Stimulated activated CD4-positive, alpha-beta T cell treated with anti-CD3 and anti-CD28 coated beads, Interleukin-2, amount 100 ng/mL, for 24 hours (primary cell): ENCODE results near the gene CCL16.
"Not testable (repeated sequence)": the region's sequence is repeated elsewhere in the genome, so short reads cannot be mapped to it uniquely, and the experiment has no call there.

Experiments used
- DNase-seq, 2 donors: peaks; one replicate each; pipeline ENCODE4 v3.0.0-alpha.2; 2020

Gene CCL16

GRCh38 chr17:35984140-35984539, 2.8 kb upstream of the CCL16 start:
- no peak for DNase-seq

- no peak for DNase-seq
Measured at GRCh38 chr17:35982409-35983191, 1.3 kb upstream of the CCL16 start.

GRCh38 chr17:35981908-35982330, 622 bp upstream of the CCL16 start:
- DNase-seq: no peak

GRCh38 chr17:35978346-35978745, 3.0 kb downstream of the CCL16 start:
- no peak for DNase-seq

GRCh38 chr17:35977509-35977908, 3.8 kb downstream of the CCL16 start:
- DNase-seq: no peak

DNA sequence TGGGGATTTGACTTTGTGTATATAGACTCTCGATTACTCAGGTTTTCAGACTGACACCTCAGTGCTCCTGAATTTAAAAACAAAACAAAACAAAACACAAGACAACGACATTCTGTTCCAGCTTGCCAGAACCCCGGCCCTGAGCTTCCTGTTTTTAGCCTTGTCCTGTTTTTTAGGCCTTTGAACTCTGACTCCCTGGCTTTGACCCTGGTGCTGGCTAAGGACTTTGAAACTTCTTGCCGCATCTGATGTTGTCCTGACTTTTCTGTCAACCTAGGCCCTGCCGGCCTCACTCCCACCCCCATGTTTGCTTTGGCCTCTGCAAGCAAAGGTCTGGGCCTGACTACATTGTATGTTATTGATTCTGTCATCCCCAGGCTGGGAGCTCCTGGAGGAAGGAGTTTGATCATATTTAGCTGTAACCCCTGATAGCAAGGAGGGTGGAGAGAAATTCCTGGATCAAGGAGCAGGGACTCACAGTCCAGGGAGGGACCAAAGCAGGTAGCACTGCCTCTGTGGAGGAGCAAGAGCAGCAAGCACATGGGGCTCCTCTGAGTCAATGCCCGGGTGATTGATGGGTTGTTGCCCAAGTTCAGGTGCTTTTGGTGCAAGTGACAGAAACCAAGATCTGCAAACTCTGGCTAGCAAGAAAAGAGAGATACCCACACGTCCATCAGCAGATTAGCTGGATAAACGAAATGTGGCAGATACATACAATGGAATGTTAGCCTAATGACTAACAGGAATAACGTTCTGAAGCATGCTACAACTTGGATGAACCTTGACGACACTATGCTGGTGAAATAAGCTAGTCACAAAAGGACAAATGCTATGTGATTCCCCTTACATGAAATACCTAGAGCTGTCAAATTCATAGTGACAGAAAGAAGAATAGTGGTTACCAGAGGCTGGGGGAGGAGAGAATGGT, 7.7 kb downstream of the CCL16 start:
- no peak for DNase-seq

DNA sequence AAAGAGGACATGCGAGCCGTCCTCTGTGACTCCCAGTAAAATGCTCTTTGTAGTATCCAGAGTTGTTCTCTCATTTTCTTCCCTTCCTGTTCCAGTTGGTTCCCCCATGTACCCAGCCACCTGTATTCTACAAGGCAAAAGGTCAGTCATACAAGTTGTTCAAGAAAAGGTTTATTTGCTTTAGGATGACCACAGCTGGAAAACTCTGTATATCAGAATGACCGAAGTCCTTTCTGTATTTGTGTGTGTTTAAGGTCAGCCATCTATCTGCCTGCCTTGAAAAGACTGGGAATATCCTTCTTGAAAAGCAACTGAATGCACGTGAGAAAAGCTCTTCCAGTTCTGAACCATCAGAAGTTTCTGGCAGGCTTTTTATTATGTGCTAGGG, 8.4 kb downstream of the CCL16 start:
- no peak for DNase-seq

DNA sequence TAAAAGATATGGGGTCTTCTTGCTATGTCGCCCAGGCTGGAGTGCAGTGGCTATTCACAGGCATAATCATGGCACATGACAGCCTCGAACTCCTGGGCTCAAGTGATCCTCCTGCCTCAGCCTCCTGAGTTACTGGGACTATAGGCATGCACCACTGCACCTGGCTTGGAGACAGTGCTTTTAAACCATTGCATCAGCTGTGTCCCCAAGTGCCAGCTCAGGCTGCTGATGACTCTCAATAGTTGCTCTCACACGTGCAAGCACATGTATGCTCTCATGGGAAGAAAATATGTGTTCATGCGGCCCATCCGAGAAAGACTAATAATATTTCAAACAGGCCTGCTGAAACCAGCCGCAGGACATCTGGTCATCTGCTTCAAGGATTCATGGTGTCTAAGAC, 8.8 kb downstream of the CCL16 start:
- DNase-seq: no peak

DNA sequence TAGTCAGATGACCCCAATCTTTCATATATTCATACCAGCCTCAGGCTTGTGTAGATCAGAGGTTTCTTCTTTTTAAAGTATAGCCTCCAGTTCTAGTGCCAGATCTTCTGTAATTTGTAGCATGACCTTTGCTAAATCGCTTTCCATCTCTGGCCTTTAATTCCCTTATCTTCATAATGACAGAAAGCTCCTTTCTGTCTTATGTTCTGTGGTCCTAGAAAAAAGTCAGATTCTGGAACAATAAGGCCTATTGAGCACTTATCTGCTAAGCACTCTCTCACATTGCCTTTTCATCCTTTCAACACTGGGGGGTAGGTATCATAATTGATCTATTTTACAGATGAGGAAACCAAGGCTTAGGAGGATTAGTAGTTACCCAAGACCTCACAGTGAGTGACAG, 9.2 kb downstream of the CCL16 start:
- DNase-seq: no peak

DNA sequence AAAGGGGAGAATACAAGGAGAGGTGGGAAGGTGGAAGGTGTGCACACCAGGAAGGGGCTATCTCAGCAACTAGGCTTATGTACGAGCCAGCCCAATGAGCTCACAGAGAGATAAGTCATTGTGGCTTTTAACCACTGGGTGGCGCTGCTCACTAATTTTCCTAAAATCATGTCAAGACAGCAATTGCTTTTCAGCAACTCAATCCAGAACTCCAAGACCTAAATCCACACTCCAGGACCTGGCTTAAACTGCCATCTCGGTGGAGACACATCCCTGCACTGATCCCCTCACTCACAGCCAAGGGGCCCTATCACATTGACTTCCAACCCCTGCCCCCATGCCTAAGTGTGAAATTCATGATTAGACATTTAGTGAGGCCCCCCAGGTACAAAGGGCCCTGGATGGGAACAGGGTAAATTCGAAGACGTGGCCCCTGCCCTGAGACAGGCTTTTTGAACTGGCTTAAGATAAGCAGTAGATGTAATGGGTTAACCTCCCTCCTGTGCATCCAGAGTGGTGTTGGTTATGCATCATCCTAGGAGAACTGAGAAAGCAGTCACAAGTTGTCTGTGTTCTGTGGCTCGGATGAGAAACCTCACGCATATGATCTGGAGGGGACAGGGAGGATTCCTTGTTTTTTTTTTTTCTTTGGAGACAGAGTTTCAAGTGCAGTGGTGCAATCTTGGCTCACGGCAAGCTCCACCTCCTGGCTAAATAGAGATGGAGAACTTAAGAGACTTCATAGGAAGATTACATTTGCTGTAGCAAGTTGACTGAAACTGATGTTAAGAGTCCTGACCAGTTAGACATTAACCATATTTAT, 11.5 kb downstream of the CCL16 start:
- DNase-seq: peak; percentile 76 to 77

DNA sequence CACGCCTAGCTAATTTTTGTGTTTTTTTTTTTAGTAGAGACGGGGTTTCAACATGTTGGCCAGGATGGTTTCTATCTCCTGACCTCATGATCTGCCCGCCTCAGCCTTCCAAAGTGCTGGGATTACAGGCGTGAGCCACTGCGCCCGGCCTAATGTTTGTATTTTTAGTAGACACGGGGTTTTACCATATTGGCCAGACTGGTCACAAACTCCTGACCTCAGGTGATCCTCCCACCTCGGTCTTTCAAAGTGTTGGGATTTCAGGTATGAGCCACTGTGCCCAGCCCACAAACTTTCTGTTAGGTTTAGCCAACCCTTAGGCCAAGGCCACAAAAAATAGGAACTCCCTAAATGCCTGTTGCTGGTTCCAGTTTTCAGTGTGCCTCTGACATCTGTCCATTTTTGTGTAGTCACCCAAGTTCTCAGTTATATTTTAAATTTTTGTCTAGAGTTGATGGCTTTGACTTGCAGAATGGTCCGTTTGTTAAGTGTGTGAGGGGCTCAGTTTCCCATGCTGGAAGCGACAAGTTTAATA, 12.7 kb downstream of the CCL16 start:
- no peak for DNase-seq

DNA sequence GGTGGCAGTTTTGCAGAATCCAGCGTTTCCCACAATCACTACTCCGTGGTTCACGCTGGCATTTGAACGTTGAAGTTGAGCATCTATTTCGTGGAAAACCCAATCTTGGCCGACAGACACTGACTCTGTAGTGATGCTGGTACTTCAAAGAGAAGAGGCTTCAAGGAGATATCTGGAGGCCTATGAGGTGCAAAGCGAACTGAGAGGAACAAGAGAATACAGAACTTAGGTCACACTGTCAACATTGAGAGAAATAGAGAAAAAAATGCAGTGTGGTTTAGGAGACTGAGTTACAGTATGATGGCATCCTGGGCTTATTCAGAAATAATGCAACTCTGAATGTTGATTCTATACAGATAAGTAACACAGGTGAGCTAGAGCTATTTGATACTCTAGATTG, 16.0 kb downstream of the CCL16 start:
- no peak for DNase-seq

DNA sequence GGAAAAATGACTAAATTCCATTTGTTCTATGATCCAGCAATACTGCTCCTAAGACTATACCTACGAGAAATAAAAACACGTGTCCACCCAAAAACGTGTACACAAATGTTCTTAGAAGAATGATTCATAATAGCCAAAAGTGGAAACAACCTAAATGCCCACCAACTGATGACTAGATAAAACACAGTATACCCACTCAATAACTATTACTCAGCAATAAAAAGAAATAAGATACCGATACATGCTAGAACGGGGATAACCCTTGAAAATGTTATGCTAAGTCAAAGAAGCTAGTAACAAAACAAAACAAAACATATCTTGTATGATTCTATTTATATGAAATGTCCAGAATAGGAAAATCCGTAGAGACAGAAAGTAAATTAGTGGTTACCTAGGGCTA, 17.6 kb downstream of the CCL16 start:
- no peak for DNase-seq

- no peak for DNase-seq
Measured at GRCh38 chr17:35953720-35954119, 27.6 kb downstream of the CCL16 start.

- no peak for DNase-seq
Measured at GRCh38 chr17:35949401-35949800, 31.9 kb downstream of the CCL16 start.

- DNase-seq: no peak
Measured at GRCh38 chr17:35948092-35948491, 33.2 kb downstream of the CCL16 start.

GRCh38 chr17:35947156-35947585, 34.1 kb downstream of the CCL16 start:
- DNase-seq: peak; percentile 41 to 53

- DNase-seq: no peak
Measured at GRCh38 chr17:35944151-35944550, 37.1 kb downstream of the CCL16 start.

- DNase-seq: no peak
Measured at GRCh38 chr17:35943537-35943936, 37.8 kb downstream of the CCL16 start, which contains the start of gene LYZL6. LYZL6 (minus strand) TSS chr17:35943713; CDS start chr17:35939356, 4,357 bp downstream.

DNA sequence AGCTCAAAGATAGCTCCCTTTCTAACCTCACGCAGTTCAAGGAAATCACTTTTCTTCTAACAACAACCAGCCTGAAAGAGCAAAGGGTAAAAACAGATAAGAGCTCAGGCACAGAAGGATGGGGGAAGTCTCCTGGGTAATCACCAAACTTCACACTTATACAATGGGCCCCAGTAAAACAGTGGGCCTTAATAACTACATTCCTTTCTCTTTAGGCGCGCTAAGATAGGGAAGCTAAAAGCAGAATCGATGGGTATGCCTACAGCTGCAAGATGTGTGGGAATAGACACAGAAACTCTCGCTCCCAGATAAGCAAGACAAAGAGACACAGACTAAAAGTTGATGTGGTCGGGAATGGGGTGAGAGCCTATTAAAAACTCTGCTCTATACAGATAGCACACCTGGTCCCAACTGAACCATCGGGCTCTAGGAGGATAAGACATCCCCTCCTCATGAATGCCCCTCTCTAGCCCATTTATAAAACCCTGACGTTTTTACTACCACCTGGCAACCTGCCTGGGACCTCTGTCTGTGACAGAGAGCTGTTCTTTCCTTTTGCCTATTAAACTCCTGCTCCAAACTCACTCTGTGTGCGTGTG, 38.6 kb downstream of the CCL16 start:
- no peak for DNase-seq

DNA sequence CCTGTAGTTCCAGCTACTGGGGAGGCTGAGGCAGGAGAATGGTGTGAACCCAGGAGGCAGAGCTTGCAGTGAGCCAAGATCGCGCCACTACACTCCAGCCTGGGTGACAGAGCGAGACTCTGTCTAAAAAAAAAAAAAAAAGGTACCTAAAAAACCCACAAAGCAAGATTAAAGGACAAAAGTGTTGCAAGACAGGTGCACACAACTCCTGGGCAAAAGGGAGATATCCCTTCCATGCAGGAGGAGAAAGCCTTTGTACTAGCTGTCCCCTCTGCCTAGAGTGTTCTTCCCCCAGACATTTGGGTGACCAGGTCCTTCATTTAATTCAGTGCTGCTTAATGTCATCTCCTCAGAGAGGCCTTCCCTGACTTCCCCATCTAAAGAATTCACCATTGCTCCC, 42.8 kb downstream of the CCL16 start:
- not testable (repeated sequence) for DNase-seq

DNA sequence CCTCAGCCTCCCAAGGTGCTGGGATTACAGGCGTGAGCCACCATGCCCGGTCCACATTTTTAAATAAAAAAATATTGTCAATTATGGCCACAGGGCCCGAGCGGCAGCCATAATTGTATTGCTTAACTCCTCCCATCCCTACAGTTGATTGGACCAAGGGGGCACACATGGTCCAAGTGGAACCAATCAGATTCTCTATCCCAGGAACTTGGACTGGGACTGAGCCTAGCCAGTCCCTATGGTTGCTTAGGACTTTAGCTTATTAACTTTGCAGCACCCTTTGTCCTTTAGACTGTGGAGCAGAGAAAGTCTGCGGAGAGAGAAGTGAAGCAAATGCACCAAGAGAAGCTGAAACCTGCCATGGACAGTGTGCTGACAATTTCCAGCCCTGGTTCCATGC, 45.2 kb downstream of the CCL16 start:
- no peak for DNase-seq
